ENCODE measurements around the gene INTS15. TPM values are rescaled to one million over a fixed set of nuclear protein-coding genes. Genes with fewer than 3 reads are reported as not detected.

Gene INTS15
- polyA plus RNA-seq, 4 donors: 15.0 to 28.7 (median 16.4) TPM

DNA sequence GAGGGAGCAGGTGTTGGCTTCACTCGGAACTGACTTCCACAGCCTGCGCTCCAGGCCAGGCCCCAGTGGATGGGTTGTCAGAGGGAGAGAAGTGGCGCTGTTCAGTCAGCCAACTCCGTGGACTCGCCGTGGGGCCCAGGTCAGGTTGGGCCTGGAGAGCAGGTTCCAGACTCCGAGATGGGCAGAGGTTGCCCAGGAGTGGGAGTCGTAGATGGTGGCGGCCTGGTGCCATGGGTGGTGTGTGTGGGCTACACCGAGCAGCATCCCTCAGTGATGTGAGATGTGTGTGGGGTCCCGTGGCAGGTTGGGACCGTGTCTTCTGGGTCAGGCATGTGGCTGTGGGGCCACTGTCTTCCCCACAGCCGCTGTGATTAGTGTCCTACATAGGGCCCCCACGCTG is 57.7 kb downstream of the INTS15 start:
- Histone ChIP-seq H3K36me3 (ENCODE audit: control insufficient read depth in 3 of 3, insufficient read depth in 2 of 3, low read depth in 1 of 3, low read length in 3 of 3) (peaks cover 17 to 96% (median 26%) of the 10 kb centered on the region in 3 donors), H3K4me3 (ENCODE audit: low read depth in 1 of 3, low read length in 3 of 3) (no peak overlapping the region), H3K9me3 (ENCODE audit: control insufficient read depth in 2 of 2, insufficient read depth in 1 of 2, low read depth in 1 of 2, low read length in 1 of 2) (peaks cover 0 to 22% of the 10 kb centered on the region in 2 donors), H3K27me3 (ENCODE audit: control insufficient read depth in 3 of 3, insufficient read depth in 3 of 3, low read length in 3 of 3) (no peaks in the 10 kb centered on the region), H3K4me1 (ENCODE audit: control insufficient read depth in 3 of 3, insufficient read depth in 2 of 3, low read depth in 1 of 3, low read length in 2 of 3) (no peaks in the 10 kb centered on the region), H3K27ac (ENCODE audit: low read depth in 1 of 3, low read length in 2 of 3) (no peak overlapping the region)
- FAIRE-seq (no peak), DNase-seq (no peak)
- 88 to 97% (median 94%) methylated on average over 13 to 14 of the region's 14 CpGs for WGBS, 3 donors

DNA sequence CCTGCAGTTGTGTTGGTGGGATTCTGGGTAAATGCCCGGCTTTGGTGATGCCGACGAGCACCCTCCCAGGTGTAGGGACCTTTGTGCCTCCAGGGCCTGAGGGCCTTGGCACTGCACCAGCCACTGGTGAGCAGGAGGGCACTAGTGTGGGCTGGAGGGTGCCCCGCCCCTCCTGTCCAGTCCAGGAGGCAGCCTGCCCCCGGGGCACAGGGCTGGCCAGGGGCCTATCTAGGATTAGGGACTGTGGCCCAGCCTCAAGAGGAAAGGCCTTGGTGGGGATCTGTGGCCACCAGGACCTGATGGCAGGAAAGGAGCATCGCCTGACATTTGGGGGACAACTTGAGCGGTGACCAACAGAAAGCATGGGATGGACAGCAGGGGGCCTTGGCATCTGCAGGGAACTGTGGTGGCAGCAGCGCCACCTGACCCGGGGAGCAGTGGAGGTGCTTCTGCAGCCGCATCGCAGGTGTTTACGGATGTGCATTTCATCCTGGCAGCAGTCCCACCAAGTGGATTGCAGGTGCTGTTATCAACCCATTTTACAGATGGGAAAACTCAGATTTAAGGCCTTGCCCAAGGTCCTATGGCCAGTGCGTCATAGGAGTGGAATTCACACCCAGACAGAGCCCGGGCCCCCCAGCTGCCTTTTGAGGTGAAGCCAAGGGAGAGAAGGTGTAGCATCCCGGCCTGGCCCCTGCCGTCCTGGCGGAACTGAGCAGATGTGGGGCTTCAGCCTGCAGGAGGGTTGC is 58.4 kb downstream of the INTS15 start:
- no peaks in the 10 kb centered on the region for H3K27me3 ChIP-seq (ENCODE audit: control insufficient read depth in 3 of 3, insufficient read depth in 3 of 3, low read length in 3 of 3)
- H3K4me3 ChIP-seq (ENCODE audit: low read depth in 1 of 3, low read length in 3 of 3): no peak overlapping the region
- WGBS, 3 donors: 92 to 94% (median 93%) methylated on average over 16 to 17 of the region's 17 CpGs
- FAIRE-seq: no peak
- H3K9me3 ChIP-seq (ENCODE audit: control insufficient read depth in 2 of 2, insufficient read depth in 1 of 2, low read depth in 1 of 2, low read length in 1 of 2): peaks cover 0 to 25% of the 10 kb centered on the region in 2 donors
- H3K36me3 ChIP-seq (ENCODE audit: control insufficient read depth in 3 of 3, insufficient read depth in 2 of 3, low read depth in 1 of 3, low read length in 3 of 3): peaks cover 23 to 93% (median 32%) of the 10 kb centered on the region in 3 donors
- DNase-seq: no peak
- no peaks in the 10 kb centered on the region for H3K4me1 ChIP-seq (ENCODE audit: control insufficient read depth in 3 of 3, insufficient read depth in 2 of 3, low read depth in 1 of 3, low read length in 2 of 3)
- H3K27ac ChIP-seq (ENCODE audit: low read depth in 1 of 3, low read length in 2 of 3): no peak overlapping the region

DNA sequence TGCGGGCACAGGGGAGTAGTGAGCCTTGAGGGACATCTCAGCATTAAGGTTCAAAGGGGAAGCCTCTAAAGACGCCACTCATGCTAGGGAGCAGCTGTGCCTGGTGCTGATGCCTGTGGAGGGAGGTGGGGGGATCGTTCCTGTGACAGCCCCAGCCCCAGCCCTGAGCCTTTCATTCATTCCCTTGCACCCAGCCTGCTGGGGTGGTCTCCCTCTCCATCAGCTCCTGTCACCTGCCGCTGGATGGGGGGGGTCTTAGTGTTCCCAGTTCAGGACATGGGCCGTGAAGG is 58.9 kb downstream of the INTS15 start:
- H3K4me3 ChIP-seq (ENCODE audit: low read depth in 1 of 3, low read length in 3 of 3): no peak overlapping the region
- H3K36me3 ChIP-seq (ENCODE audit: control insufficient read depth in 3 of 3, insufficient read depth in 2 of 3, low read depth in 1 of 3, low read length in 3 of 3): peaks cover 23 to 89% (median 35%) of the 10 kb centered on the region in 3 donors
- H3K27ac ChIP-seq (ENCODE audit: low read depth in 1 of 3, low read length in 2 of 3): no peak overlapping the region
- no peaks in the 10 kb centered on the region for H3K4me1 ChIP-seq (ENCODE audit: control insufficient read depth in 3 of 3, insufficient read depth in 2 of 3, low read depth in 1 of 3, low read length in 2 of 3)
- DNase-seq (no peak), FAIRE-seq (no peak)
- H3K27me3 ChIP-seq (ENCODE audit: control insufficient read depth in 3 of 3, insufficient read depth in 3 of 3, low read length in 3 of 3): no peaks in the 10 kb centered on the region
- peaks cover 0 to 26% of the 10 kb centered on the region in 2 donors for H3K9me3 ChIP-seq (ENCODE audit: control insufficient read depth in 2 of 2, insufficient read depth in 1 of 2, low read depth in 1 of 2, low read length in 1 of 2)
- 90 to 98% (median 96%) methylated on average over 5 of the region's 5 CpGs for WGBS, 3 donors

DNA sequence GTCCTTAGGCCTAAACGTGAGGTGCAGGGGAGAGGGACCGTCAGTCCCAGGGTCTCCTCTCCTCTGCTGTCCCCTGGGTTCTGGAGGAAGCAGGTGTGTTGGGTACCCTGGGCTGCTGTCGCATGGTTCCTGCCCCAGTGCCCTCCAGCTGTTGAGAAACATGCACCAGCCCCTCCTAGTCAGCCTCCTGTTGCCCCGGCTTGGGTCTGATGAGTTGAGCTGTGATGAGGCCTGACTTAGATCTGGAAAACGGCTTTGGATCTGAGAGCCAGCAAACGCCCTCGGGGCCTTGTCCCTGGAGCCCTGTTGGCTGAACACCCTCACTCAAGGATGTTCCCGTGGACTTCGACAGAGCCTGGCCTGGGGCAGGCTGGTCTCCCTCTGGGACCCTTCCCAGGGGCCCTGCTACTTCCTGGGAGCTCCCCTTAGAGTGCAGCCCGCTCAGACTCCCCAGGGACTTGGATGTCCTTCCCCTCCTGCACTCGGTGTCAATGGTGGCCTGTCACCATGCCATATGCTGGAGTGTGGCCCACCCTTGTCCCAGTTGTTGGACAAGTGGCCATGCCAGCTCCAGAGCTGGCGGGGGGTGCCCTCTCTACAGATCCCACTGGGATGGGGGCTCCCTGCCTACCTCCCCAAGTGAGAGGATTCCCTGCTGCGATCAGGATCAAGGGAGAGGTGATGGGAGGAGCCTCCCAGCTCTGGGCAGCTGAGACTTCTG is 59.6 kb downstream of the INTS15 start:
- Histone ChIP-seq H3K4me3 (ENCODE audit: low read depth in 1 of 3, low read length in 3 of 3) (no peak overlapping the region), H3K4me1 (ENCODE audit: control insufficient read depth in 3 of 3, insufficient read depth in 2 of 3, low read depth in 1 of 3, low read length in 2 of 3) (no peaks in the 10 kb centered on the region), H3K9me3 (ENCODE audit: control insufficient read depth in 2 of 2, insufficient read depth in 1 of 2, low read depth in 1 of 2, low read length in 1 of 2) (peaks cover 0 to 26% of the 10 kb centered on the region in 2 donors), H3K27me3 (ENCODE audit: control insufficient read depth in 3 of 3, insufficient read depth in 3 of 3, low read length in 3 of 3) (no peaks in the 10 kb centered on the region), H3K27ac (ENCODE audit: low read depth in 1 of 3, low read length in 2 of 3) (no peak overlapping the region), H3K36me3 (ENCODE audit: control insufficient read depth in 3 of 3, insufficient read depth in 2 of 3, low read depth in 1 of 3, low read length in 3 of 3) (peaks cover 23 to 84% (median 37%) of the 10 kb centered on the region in 3 donors)
- DNase-seq (no peak), FAIRE-seq (no peak)
- WGBS, 3 donors: 86 to 91% (median 87%) methylated on average over 13 of the region's 13 CpGs

DNA sequence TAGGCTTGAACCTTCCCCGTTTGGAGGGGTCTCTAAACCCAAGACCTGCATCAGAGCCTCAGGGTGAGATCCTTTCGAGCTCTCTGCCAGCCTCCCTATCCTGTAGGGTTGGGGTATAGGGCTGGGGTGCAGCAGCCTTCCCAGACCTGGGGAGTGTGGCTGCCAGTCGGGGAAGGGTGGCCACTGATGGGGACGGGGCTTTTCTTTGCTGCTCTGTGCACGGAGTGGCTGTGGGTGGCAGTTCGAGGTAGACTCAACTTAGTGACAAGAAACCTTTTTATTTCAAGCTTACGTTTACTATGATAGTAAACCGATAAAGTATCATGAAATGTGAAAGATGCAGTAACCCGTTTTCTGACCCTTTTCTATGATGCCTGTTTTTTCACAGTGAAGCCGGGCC is 60.3 kb downstream of the INTS15 start:
- no peaks in the 10 kb centered on the region for H3K27me3 ChIP-seq (ENCODE audit: control insufficient read depth in 3 of 3, insufficient read depth in 3 of 3, low read length in 3 of 3)
- no peak overlapping the region for H3K27ac ChIP-seq (ENCODE audit: low read depth in 1 of 3, low read length in 2 of 3)
- 95 to 99% (median 95%) methylated on average over 10 of the region's 10 CpGs for WGBS, 3 donors
- H3K9me3 ChIP-seq (ENCODE audit: control insufficient read depth in 2 of 2, insufficient read depth in 1 of 2, low read depth in 1 of 2, low read length in 1 of 2): peaks cover 0 to 26% of the 10 kb centered on the region in 2 donors
- no peak overlapping the region for H3K4me3 ChIP-seq (ENCODE audit: low read depth in 1 of 3, low read length in 3 of 3)
- no peak for DNase-seq
- peaks cover 30 to 84% (median 34%) of the 10 kb centered on the region in 3 donors for H3K36me3 ChIP-seq (ENCODE audit: control insufficient read depth in 3 of 3, insufficient read depth in 2 of 3, low read depth in 1 of 3, low read length in 3 of 3)
- FAIRE-seq: no peak
- no peaks in the 10 kb centered on the region for H3K4me1 ChIP-seq (ENCODE audit: control insufficient read depth in 3 of 3, insufficient read depth in 2 of 3, low read depth in 1 of 3, low read length in 2 of 3)

DNA sequence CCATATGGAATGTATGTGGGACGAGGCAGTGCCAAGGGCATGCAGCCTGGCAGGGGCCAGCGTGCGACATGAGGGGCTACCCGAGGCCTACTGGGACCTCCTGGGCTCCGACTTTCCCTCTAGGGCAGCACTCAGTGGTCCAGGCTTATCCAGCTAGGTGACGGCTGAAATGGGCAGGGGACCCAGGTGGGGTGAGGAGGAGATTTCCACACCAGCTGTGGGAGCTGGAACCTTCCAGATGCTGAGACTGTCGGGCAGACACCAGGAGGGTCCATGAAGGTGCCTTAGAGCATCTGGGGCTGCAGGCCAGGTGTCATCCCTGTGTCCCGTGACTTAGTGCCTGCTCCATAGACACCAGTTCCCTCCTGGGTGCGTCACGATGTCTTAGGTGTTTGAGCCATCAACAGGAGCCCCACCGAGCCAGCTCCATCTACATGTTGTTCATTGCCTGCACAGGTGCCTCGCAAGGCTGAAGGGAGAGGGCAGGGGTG is 60.7 kb downstream of the INTS15 start:
- H3K36me3 ChIP-seq (ENCODE audit: control insufficient read depth in 3 of 3, insufficient read depth in 2 of 3, low read depth in 1 of 3, low read length in 3 of 3): peaks cover 33 to 87% (median 33%) of the 10 kb centered on the region in 3 donors
- H3K27me3 ChIP-seq (ENCODE audit: control insufficient read depth in 3 of 3, insufficient read depth in 3 of 3, low read length in 3 of 3): no peaks in the 10 kb centered on the region
- 97 to 100% (median 99%) methylated on average over 12 of the region's 12 CpGs for WGBS, 3 donors
- H3K4me3 ChIP-seq (ENCODE audit: low read depth in 1 of 3, low read length in 3 of 3): no peak overlapping the region
- H3K9me3 ChIP-seq (ENCODE audit: control insufficient read depth in 2 of 2, insufficient read depth in 1 of 2, low read depth in 1 of 2, low read length in 1 of 2): peaks cover 0 to 26% of the 10 kb centered on the region in 2 donors
- H3K4me1 ChIP-seq (ENCODE audit: control insufficient read depth in 3 of 3, insufficient read depth in 2 of 3, low read depth in 1 of 3, low read length in 2 of 3): no peaks in the 10 kb centered on the region
- H3K27ac ChIP-seq (ENCODE audit: low read depth in 1 of 3, low read length in 2 of 3): no peak overlapping the region
- DNase-seq: no peak
- no peak for FAIRE-seq

DNA sequence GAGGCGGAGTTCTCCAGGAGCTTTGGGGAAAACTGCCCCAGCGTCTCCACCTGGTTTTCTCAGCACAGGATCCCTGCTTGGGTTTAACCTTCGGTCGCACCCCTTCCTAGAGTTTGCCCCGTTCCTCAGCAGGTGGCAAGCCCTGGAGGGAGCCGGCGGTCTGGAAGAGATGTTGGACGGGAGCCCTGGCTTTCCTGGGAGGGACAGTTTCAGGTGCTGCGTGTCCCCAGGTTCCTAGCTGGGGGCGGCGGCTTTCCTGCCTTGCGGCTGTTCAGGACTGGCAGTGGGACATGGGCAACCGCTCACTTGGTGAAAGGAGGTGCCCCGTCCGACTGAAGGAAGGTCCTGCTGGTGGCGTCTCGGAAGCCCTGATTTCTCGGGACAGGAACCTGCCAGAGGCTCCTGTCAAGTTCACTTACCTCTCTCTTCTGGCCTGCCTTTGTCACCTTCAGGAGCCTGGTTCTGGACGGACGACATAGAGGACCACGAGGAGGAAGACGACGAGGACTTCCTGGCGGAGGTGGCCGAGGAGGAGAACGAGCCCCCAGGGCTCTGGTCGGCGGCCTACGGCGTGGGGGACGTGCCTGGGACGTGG is 62.1 kb downstream of the INTS15 start:
- Histone ChIP-seq H3K36me3 (ENCODE audit: control insufficient read depth in 3 of 3, insufficient read depth in 2 of 3, low read depth in 1 of 3, low read length in 3 of 3) (peaks cover 26 to 84% (median 31%) of the 10 kb centered on the region in 3 donors), H3K27me3 (ENCODE audit: control insufficient read depth in 3 of 3, insufficient read depth in 3 of 3, low read length in 3 of 3) (no peaks in the 10 kb centered on the region), H3K27ac (ENCODE audit: low read depth in 1 of 3, low read length in 2 of 3) (no peak overlapping the region), H3K4me1 (ENCODE audit: control insufficient read depth in 3 of 3, insufficient read depth in 2 of 3, low read depth in 1 of 3, low read length in 2 of 3) (no peaks in the 10 kb centered on the region), H3K9me3 (ENCODE audit: control insufficient read depth in 2 of 2, insufficient read depth in 1 of 2, low read depth in 1 of 2, low read length in 1 of 2) (peaks cover 0 to 26% of the 10 kb centered on the region in 2 donors), H3K4me3 (ENCODE audit: low read depth in 1 of 3, low read length in 3 of 3) (no peak overlapping the region)
- WGBS, 3 donors: 97 to 98% (median 98%) methylated on average over 32 of the region's 32 CpGs
- FAIRE-seq (no peak), DNase-seq (no peak)

DNA sequence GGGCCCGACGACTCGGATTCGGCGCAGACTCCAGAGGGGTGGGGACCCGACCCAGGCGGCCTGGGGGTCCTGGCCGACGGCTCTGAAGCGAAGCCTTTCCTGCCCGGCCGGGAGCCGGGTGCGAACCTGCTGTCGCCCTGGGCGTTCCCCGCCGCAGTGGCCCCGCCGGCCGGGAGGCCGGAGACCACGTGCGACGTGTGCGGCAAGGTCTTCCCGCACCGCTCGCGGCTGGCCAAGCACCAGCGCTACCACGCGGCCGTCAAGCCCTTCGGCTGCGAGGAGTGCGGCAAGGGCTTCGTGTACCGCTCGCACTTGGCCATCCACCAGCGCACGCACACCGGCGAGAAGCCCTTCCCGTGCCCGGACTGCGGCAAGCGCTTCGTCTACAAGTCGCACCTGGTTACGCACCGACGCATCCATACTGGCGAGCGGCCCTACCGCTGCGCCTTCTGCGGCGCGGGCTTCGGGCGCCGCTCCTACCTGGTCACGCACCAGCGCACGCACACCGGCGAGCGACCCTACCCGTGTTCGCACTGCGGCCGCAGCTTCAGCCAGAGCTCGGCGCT is 62.7 kb downstream of the INTS15 start:
- H3K36me3 ChIP-seq (ENCODE audit: control insufficient read depth in 3 of 3, insufficient read depth in 2 of 3, low read depth in 1 of 3, low read length in 3 of 3): peaks cover 26 to 79% (median 28%) of the 10 kb centered on the region in 3 donors
- no peaks in the 10 kb centered on the region for H3K27me3 ChIP-seq (ENCODE audit: control insufficient read depth in 3 of 3, insufficient read depth in 3 of 3, low read length in 3 of 3)
- no peak for DNase-seq
- H3K9me3 ChIP-seq (ENCODE audit: control insufficient read depth in 2 of 2, insufficient read depth in 1 of 2, low read depth in 1 of 2, low read length in 1 of 2): peaks cover 0 to 26% of the 10 kb centered on the region in 2 donors
- H3K4me3 ChIP-seq (ENCODE audit: low read depth in 1 of 3, low read length in 3 of 3): no peak overlapping the region
- no peak overlapping the region for H3K27ac ChIP-seq (ENCODE audit: low read depth in 1 of 3, low read length in 2 of 3)
- FAIRE-seq: no peak
- no peaks in the 10 kb centered on the region for H3K4me1 ChIP-seq (ENCODE audit: control insufficient read depth in 3 of 3, insufficient read depth in 2 of 3, low read depth in 1 of 3, low read length in 2 of 3)
- WGBS, 3 donors: 98% methylated on average over 68 to 75 of the region's 75 CpGs
